ENCODE results near the gene CHCHD4.
"Not testable (repeated sequence)": the region's sequence is repeated elsewhere in the genome, so short reads cannot be mapped to it uniquely, and the experiment has no call there.

Gene CHCHD4

DNA sequence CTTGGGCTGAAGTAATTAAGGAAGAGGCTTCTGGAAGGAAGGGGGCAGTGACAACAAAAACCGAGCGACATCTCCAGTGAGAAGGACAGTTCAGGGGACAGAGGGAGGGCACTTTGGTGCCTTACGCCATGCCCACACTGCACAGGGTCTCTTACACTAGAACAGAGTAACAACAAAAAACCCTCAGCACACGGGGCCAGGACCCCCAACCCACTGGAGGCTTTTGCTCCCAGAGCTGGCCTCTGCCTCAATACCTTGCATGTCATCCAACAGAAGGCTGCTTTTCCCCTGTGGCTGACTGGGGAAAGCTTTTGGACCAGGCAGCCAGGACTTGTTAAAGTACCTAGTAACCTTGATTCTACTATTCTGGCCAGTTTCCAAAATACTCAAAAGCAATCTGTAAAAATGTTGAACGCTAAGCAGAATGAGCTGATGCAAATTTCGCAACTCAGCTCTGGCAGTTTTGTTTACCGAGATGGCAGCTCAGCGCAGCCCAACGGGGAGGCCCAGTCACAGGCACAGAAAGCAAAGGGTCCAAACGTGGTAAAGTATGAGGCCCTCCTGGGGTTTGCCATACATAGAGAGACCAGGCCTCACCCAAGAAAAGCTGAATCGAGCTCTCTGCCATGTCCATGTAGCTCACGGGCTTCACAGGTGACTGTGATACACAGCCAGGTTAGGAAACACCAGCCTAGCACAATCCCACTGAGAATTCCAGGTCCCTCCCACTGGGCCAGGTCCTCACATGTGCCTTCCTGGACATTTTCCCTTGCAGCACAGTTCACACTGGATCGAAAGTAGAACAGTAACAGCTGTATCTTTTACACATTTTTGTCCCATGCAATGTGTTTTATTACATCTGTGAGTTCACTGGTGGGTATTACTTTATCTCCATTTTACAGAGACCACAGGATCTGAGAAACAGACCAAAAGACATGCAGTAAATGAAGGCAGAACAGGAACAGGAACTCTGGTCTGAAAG, 6.0 kb downstream of the CHCHD4 start:
- no peak for DNase-seq

DNA sequence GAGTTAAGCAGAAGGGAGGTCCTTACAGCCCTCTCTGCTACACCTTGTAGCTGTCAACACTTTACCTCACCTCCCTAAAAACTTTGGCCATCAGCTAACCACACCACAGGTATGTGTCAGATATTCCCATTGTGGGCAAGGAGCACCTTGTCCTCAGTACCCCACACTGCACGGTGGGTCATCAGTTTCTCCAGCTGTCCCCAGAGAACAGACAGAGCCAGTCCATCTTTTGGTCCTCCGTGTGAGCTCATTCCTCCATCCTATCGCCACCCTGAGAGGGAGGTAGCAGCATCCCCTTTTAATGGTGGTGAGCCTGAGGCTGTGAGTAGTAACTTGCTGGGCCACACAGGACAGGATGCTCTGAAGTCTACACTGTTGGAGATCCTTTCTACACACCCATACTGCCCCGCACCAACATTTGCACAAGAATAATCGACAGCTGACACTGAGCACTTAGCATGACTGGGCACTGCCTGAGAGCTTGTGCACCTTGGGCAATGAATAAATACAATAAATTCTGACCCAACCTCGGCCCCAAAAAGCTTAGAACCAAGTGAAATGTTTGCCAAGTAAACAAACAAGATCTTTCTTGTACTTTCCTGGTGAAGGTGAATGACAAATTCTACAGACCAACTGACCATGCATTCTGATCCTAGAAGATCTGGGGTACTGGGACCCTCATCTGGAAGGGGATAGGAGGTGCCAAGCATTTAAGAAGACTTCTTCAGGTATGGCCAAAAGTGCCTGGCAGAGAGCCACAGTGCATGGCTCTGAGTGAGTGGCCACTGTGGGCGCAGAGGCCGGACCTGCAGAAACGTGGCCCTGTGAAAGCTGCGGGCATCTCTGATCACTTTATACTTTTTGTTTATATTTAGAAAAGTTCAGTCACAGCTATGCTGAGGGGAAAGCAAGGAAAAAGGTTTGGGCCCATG, 6.9 kb downstream of the CHCHD4 start:
- DNase-seq = no peak

DNA sequence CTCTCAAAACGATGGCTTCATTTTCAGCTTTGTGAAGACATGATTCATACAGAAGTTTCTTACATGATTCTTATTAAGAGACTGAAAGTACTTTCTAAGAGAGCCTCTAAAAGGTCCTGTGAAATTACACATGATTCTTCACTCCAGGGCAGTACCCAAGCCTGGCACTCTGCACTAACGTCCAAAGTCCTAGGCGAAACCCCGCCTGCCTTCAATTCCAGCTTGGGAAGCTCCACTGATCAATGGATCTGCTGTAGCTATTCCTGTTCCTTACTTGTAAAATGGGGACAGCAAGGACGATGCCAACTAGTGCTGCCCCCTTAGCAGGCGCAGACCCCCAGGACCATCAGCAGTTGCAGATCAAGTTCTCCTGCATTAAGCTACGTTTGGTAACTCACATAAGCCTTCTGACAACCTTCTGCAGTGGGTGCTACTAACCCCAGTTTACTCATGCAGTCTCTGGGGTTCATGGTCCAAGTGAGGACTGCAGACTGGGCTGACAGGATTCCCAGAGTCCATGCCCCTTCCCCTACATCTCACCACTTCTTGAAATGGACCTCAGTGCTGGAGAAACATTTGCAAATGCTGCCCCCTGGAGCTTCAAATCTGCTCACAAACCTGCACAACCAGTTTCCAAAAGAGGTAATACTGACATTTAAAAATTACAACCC, 10.6 kb downstream of the CHCHD4 start:
- no peak for DNase-seq

DNA sequence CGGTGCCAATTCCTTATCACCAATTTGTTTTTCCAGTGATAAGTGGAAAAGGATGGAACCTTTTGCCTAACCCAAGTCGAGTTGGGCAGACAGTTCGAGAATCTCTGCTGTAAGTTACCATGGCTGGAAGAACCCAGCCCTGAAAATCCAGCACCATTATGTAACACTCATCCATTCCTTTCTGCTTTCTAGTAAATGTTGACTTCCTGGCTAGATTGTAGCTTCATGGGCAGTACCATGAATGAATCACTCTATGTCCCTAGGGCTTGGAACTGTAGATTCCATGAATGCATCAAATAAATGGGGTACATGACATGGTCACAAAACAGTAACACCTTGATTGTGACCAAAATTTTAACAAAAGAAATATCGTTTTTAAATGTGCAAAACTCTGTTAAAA, 14.0 kb downstream of the CHCHD4 start:
- no peak for DNase-seq

DNA sequence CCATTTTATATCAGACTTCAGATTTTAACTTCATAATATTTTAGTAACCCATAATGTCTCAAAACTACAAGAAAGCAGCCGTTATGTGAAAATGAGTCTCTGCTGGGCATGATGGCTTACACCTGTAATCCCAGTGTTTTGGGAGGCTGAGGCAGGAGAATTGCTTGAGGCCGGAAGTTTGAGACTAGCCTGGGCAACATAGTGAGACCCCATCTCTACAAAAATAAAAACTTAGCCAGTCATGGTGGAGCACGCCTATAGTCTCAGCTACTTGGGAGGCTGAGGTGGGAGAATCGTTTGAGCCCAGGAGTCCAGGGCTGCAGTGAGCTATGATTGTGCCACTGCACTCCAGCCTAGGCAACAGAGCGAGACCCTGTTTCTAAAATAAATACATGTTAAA, 14.8 kb downstream of the CHCHD4 start:
- DNase-seq = not testable (repeated sequence)

DNA sequence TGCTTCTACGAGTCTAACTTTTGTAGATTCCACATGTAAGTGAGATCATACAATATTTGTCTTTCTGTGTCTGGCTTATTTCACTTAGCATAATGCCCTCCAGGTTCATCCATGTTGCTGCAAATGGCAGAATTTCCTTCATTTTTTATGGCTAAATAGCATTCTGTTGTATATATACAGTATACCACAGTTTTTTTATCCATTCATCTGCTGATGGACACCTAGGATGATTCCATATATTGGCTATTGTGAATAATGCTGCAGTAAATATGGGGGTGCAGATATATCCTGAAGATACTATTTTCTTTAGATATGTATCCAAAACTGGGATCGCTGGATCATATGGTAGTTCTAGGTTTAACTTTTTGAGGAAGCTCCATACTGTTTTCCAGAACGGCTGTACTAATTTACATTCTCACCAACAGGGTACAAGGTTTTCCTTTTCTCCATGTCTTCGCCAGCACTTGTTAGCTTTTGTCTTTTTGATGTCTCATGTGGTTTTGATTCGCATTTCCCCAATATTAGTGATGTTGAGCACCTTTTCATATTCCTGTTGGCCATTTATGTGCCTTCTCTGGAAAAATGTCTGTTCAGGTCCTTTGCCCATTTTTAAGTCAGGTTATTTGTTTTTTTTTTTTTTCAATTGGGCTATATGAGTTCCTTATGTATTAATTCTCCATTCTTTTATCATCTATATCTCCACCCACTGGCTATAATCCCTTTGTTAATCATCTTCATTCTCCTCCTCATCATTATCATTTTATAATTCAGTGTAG, 26.9 kb downstream of the CHCHD4 start:
- no peak for DNase-seq

DNA sequence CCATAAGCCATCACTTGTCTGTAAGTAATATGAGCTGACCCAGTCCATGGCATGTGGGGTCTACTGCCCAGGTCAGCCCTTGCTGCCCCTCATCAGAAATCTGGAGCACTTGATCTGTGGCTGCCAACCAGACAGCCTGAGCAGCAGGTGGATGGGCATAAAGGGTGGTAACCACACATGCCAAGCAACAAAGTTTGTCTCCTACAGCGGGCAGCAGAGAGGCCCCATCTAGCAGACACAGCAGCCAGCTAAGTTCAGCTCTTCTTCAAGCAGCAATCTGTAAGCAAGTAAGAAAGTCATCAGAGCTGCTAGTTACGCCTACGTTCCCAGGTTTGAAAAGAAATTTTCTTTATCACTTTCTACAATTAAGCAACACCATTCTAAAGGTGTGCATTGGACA, 27.9 kb downstream of the CHCHD4 start:
- no peak for DNase-seq

DNA sequence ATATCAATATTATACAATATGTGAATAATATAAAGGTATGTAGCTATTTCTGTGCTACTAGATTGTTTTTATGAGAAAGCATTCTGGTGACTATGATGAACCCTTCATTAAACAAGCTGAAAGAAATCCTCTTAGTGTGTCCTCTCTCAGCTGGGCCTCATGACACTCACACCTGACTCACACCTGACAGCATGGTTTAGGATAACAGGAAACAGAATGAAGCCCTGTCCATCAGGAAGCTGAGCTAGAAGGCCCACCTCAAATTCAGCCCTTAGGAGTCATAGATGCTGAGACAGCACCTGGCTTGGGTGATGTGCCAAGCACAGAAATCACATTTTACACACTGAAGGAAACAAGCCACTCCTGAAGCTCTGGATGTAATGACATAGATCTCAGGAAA, 30.8 kb downstream of the CHCHD4 start:
- DNase-seq = no peak

DNA sequence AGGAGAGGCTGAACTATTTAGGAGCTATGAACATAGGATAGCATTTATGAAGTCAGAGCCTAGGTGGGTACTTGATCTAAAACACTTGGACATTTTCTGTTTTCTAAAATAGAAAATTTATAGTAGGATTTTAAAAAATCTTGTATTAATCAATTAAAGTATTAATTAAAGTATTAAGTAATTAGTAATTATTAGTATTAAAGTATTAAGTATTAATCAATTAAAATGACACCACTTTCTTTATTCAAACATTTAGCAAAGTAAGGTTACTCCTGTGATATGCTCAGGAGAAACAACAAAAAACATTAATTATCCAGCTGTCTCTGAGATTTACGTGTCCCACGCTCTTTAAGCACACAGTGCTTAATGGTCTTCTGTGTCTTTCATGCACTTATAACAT, 32.2 kb downstream of the CHCHD4 start:
- no peak for DNase-seq

DNA sequence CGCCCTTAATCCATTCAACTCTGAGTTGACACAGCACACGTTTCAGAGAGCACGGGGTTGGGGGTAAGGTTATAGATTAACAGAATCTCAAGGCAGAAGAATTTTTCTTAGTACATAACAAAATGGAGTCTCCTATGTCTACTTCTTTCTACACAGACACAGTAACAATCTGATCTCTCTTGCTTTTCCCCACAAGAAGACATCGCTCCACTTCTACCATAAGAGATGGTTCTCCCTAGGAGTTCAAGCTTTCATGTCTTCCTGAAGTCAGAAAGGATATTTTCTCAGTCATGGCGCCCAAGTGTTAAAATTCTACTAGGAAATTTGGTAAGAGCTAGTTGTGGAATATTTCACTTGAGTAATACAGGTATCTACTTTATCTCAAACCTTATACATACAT, 32.7 kb downstream of the CHCHD4 start:
- not testable (repeated sequence) for DNase-seq

DNA sequence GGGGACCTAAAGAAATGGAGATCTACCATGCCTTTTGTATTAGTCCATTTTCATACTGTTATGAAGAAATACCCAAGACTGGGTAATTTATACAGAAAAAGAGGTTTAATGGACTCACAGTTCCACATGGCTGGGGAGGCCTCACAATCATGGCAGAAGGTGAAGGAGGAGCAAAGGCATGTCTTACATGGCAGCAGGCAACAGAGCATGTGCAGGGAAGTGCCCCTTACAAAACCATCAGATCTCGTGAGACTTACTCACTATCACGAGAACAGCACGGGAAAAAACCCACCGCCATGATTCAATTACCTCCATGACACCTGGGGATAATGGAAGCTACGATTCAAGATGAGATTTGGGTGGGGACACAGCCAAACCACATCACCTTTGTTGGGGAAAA, 37.2 kb downstream of the CHCHD4 start:
- DNase-seq = not testable (repeated sequence)

DNA sequence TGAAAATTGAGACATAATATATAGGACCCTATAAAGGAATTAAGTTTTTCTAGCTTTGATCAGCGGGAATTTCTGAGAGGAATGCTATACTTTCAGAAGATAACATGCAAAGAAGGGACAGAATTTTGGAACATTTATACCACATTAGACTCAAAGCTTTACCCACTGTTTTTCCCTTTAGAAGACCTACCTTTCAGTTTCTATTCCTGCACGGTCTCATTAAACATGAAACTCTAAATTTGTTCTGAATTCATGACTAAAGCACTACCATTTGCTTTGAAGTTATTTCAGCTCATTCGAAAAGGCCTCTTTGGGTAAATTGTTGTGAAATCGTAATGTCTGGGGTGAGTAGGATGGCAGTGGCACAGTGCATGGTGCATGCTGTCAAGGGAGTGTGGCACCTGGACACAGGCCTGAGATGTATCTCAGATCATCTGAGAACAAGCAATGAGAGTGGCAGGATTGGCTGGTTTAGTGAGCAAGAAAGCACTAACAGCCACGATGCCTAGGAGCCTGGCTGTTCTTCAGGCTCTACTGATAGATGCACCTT, 42.5 kb downstream of the CHCHD4 start:
- no peak for DNase-seq

DNA sequence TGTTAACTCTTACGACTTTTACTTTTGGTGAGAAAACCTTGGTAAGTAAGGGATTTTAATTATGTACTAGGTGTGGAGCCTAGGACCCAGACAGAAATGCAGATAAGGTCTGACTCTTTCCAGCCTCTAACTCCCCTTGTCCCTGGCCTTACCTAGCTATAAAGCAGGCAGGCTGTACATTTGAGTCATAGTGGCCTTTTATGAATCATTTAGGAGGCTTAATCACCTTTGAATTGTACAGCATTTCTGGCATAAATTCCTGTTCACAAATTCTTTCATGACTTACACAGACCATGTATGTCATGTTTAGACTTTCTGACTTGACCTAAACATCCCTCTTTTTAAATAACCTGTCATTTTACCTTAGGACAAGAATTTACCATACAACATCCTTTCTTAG, 47.4 kb downstream of the CHCHD4 start:
- no peak for DNase-seq

DNA sequence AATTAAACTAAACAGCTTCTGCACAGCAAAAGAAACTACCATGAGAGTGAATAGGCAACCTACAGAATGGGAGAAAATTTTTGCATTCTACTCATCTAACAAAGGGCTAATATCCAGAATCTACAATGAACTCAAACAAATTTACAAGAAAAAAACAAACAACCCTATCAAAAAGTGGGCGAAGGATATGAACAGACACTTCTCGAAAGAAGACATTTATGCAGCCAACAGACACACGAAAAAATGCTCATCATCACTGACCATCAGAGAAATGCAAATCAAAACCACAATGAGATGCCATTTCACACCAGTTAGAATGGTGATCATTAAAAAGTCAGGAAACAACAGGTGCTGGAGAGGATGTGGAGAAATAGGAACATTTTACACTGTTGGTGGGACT, 49.4 kb downstream of the CHCHD4 start:
- not testable (repeated sequence) for DNase-seq

DNA sequence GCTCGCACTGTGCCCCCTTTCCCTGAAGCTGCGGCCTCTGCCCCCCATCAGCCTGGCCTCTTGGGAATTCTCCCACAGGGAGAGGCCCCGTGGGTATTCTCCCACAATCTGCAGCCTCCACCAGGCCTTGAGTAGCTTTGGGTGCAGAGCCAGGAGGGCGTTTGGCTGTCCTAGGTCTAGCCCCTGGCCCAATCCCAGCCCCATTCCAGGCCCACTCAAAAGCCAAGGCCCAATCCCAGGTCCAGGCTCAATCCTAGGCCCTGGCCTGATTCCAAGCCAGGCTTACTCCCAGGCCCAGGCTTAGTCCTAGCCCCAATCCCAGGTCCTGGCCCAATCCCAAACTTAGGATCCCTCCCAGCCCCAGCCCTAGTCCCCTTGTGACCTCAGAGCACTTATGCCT, 59.8 kb downstream of the CHCHD4 start:
- no peak for DNase-seq

DNA sequence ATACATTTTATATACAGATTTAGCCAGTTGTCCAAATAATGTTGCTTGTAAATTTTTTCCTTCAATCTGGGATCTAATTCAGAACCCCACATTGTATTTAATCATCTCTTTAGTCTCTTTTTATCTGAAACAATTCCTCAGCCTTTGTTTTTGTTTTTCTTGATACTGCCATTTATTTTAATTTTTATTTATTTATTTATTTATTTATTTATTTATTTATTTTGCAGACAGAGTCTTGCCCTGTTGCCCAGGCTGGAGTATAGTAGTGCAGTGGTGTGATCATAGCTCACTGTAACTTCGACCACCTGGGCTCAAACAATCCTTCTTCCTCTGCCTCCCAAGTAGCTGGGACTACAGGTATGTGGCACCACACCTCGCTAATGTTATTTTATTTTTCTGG, 61.5 kb downstream of the CHCHD4 start:
- no peak for DNase-seq

Data from NCI-H187 (cell line).